Hematopoietic multipotent progenitor cell treated with erythropoietin and hydrocortisone succinate and interleukin-3 and kit ligand, for 15 days (in vitro differentiated cells): Measurements from ENCODE around the gene P2RY8.
"Not testable (repeated sequence)": the region's sequence is repeated elsewhere in the genome, so short reads cannot be mapped to it uniquely, and the experiment has no call there.

Experiments used
- DNase-seq: peaks from one replicate; pipeline ENCODE4 v3.0.0-alpha.2; 2015; ENCODE audit warnings: low spot score

The P2RY8 gene

GRCh38 chrX:1537031-1537715 lies at the start of gene P2RY8:
P2RY8 (minus strand) TSS chrX:1537185; CDS start chrX:1466558, 70,627 bp downstream.
- DNase-seq: peak; percentile 16

- no peak for DNase-seq
Measured at GRCh38 chrX:1584237-1585011, 47.4 kb upstream of the P2RY8 start.

- no peak for DNase-seq
Measured at GRCh38 chrX:1582686-1583437, 45.9 kb upstream of the P2RY8 start.

GRCh38 chrX:1581132-1581531 lies 44.1 kb upstream of the P2RY8 start:
- peak; percentile 66 for DNase-seq

GRCh38 chrX:1578511-1579173 lies 41.7 kb upstream of the P2RY8 start:
- DNase-seq: no peak

GRCh38 chrX:1577845-1578244 lies 40.9 kb upstream of the P2RY8 start:
- DNase-seq: no peak

GRCh38 chrX:1576201-1576992 lies 39.4 kb upstream of the P2RY8 start:
- no peak for DNase-seq

- DNase-seq: not testable (repeated sequence)
Measured at GRCh38 chrX:1574181-1574580, 37.2 kb upstream of the P2RY8 start.

- DNase-seq: no peak
Measured at GRCh38 chrX:1564750-1565683, 28.0 kb upstream of the P2RY8 start.

- not testable (repeated sequence) for DNase-seq
Measured at GRCh38 chrX:1564077-1564476, 27.1 kb upstream of the P2RY8 start.

GRCh38 chrX:1561164-1561563 lies 24.2 kb upstream of the P2RY8 start:
- no peak for DNase-seq

GRCh38 chrX:1558761-1559468 lies 21.9 kb upstream of the P2RY8 start:
- DNase-seq: no peak

GRCh38 chrX:1557442-1557841 lies 20.5 kb upstream of the P2RY8 start:
- DNase-seq: not testable (repeated sequence)

GRCh38 chrX:1555370-1555769 lies 18.4 kb upstream of the P2RY8 start:
- DNase-seq: no peak

GRCh38 chrX:1554469-1555210 lies 17.7 kb upstream of the P2RY8 start:
- DNase-seq: no peak

GRCh38 chrX:1551959-1552546 lies 15.1 kb upstream of the P2RY8 start:
- DNase-seq: no peak

- no peak for DNase-seq
Measured at GRCh38 chrX:1546691-1547251, 9.8 kb upstream of the P2RY8 start.

- DNase-seq: no peak
Measured at GRCh38 chrX:1545776-1546408, 8.9 kb upstream of the P2RY8 start.
